ENCODE results near the gene ADAT2. TPM values are rescaled to one million over a fixed set of nuclear protein-coding genes. Genes with fewer than 3 reads are reported as not detected.
A peak's percentile ranks its signal among the peaks of the same experiment; 100 is the strongest.
"Not testable (repeated sequence)": the region's sequence is repeated elsewhere in the genome, so short reads cannot be mapped to it uniquely, and the experiment has no call there.

ADAT2 gene
- total RNA-seq, 3 donors from 2014 or later, result 28.8 to 30.9 (median 29.3) TPM

- H3K4me3 Mint-ChIP-seq, result no peak overlapping the region
- peaks cover 36% of the 10 kb centered on the region for H3K36me3 Mint-ChIP-seq (ENCODE audit: insufficient read depth)
- DNase-seq (no peak), ATAC-seq (no peak)
- no peaks in the 10 kb centered on the region for H3K27me3 Mint-ChIP-seq (ENCODE audit: low read depth)
- peaks cover 27% of the 10 kb centered on the region for H3K4me1 Mint-ChIP-seq (ENCODE audit: low read depth)
- no peaks in the 10 kb centered on the region for H3K9me3 Mint-ChIP-seq
Observed at GRCh38 chr6:143457563-143458359, 7.3 kb upstream of the ADAT2 start.

- peaks cover 43% of the 10 kb centered on the region for H3K4me1 Mint-ChIP-seq (ENCODE audit: low read depth)
- H3K27me3 Mint-ChIP-seq (ENCODE audit: low read depth), result no peaks in the 10 kb centered on the region
- peak overlapping the region; percentile 99 for H3K4me3 Mint-ChIP-seq
- DNase-seq (no peak), ATAC-seq (no peak)
- no peaks in the 10 kb centered on the region for H3K9me3 Mint-ChIP-seq
- peaks cover 17% of the 10 kb centered on the region for H3K36me3 Mint-ChIP-seq (ENCODE audit: insufficient read depth)
Observed at GRCh38 chr6:143451531-143451930, 1.0 kb upstream of the ADAT2 start.

- Mint-ChIP-seq H3K9me3 (no peaks in the 10 kb centered on the region), H3K36me3 (ENCODE audit: insufficient read depth) (peaks cover 12% of the 10 kb centered on the region), H3K4me1 (ENCODE audit: low read depth) (peaks cover 34% of the 10 kb centered on the region), H3K27me3 (ENCODE audit: low read depth) (no peaks in the 10 kb centered on the region), H3K4me3 (peak overlapping the region; percentile 99)
- ATAC-seq (peak in 1 of 2 donors; percentile 0), DNase-seq (peak; percentile 8)
Observed at GRCh38 chr6:143449714-143450452, 612 bp downstream of the ADAT2 start.

- DNase-seq, result no peak
- peaks cover 13% of the 10 kb centered on the region for H3K36me3 Mint-ChIP-seq (ENCODE audit: insufficient read depth)
- no peak for ATAC-seq
- H3K4me3 Mint-ChIP-seq, result peak overlapping the region; percentile 99
- peaks cover 29% of the 10 kb centered on the region for H3K4me1 Mint-ChIP-seq (ENCODE audit: low read depth)
- no peaks in the 10 kb centered on the region for H3K27me3 Mint-ChIP-seq (ENCODE audit: low read depth)
- no peaks in the 10 kb centered on the region for H3K9me3 Mint-ChIP-seq
Observed at GRCh38 chr6:143449082-143449713, 1.3 kb downstream of the ADAT2 start.

GRCh38 chr6:143447865-143448264 is 2.6 kb downstream of the ADAT2 start:
- ATAC-seq, H3K4me3 Mint-ChIP-seq: not testable (repeated sequence)
- H3K4me1 Mint-ChIP-seq (ENCODE audit: low read depth), result peaks cover 24% of the 10 kb centered on the region

GRCh38 chr6:143443096-143443495 is 7.4 kb downstream of the ADAT2 start:
- no peak for ATAC-seq
- Mint-ChIP-seq H3K9me3 (peaks cover 3% of the 10 kb centered on the region), H3K27me3 (ENCODE audit: low read depth) (no peaks in the 10 kb centered on the region), H3K36me3 (ENCODE audit: insufficient read depth) (peaks cover 35% of the 10 kb centered on the region), H3K4me3 (no peak overlapping the region), H3K4me1 (ENCODE audit: low read depth) (peaks cover 20% of the 10 kb centered on the region)
- no peak for DNase-seq

More at GRCh38 chr6:143447865-143448264, 2.6 kb downstream of the ADAT2 start:
- H3K9me3 Mint-ChIP-seq; DNase-seq; H3K27me3 Mint-ChIP-seq (ENCODE audit: low read depth): not testable (repeated sequence)
- H3K36me3 Mint-ChIP-seq (ENCODE audit: insufficient read depth), result peaks cover 15% of the 10 kb centered on the region

GRCh38 chr6:143441680-143442545 is 8.6 kb downstream of the ADAT2 start:
- DNase-seq, result no peak
- H3K27me3 Mint-ChIP-seq (ENCODE audit: low read depth), result no peaks in the 10 kb centered on the region
- H3K4me1 Mint-ChIP-seq (ENCODE audit: low read depth), result peaks cover 18% of the 10 kb centered on the region
- peaks cover 3% of the 10 kb centered on the region for H3K9me3 Mint-ChIP-seq
- no peak overlapping the region for H3K4me3 Mint-ChIP-seq
- ATAC-seq, result peak; percentile 96 to 97
- H3K36me3 Mint-ChIP-seq (ENCODE audit: insufficient read depth), result peaks cover 39% of the 10 kb centered on the region

GRCh38 chr6:143441010-143441409 is 9.5 kb downstream of the ADAT2 start:
- Mint-ChIP-seq H3K27me3 (ENCODE audit: low read depth) (no peaks in the 10 kb centered on the region), H3K36me3 (ENCODE audit: insufficient read depth) (peaks cover 45% of the 10 kb centered on the region), H3K4me1 (ENCODE audit: low read depth) (peaks cover 16% of the 10 kb centered on the region), H3K9me3 (peaks cover 3% of the 10 kb centered on the region), H3K4me3 (no peak overlapping the region)
- DNase-seq, result no peak
- ATAC-seq, result no peak

GRCh38 chr6:143432588-143432987 is 17.9 kb downstream of the ADAT2 start:
- Mint-ChIP-seq H3K36me3 (ENCODE audit: insufficient read depth) (peaks cover 25% of the 10 kb centered on the region), H3K4me3 (no peak overlapping the region), H3K27me3 (ENCODE audit: low read depth) (no peaks in the 10 kb centered on the region), H3K9me3 (no peaks in the 10 kb centered on the region), H3K4me1 (ENCODE audit: low read depth) (peaks cover 4% of the 10 kb centered on the region)
- ATAC-seq (no peak), DNase-seq (no peak)

- Mint-ChIP-seq H3K9me3 (no peaks in the 10 kb centered on the region), H3K4me1 (ENCODE audit: low read depth) (peaks cover 5% of the 10 kb centered on the region), H3K36me3 (ENCODE audit: insufficient read depth) (peaks cover 20% of the 10 kb centered on the region), H3K4me3 (no peak overlapping the region), H3K27me3 (ENCODE audit: low read depth) (no peaks in the 10 kb centered on the region)
- ATAC-seq, result peak in 1 of 2 donors; percentile 37
- DNase-seq, result no peak
Observed at GRCh38 chr6:143431226-143431625, 19.3 kb downstream of the ADAT2 start.

GRCh38 chr6:143429970-143430369 is 20.5 kb downstream of the ADAT2 start:
- Mint-ChIP-seq H3K4me1 (ENCODE audit: low read depth) (peaks cover 5% of the 10 kb centered on the region), H3K9me3 (no peaks in the 10 kb centered on the region), H3K4me3 (no peak overlapping the region), H3K27me3 (ENCODE audit: low read depth) (no peaks in the 10 kb centered on the region), H3K36me3 (ENCODE audit: insufficient read depth) (peaks cover 17% of the 10 kb centered on the region)
- DNase-seq (no peak), ATAC-seq (no peak)

- no peak overlapping the region for H3K4me3 Mint-ChIP-seq
- peaks cover 16% of the 10 kb centered on the region for H3K36me3 Mint-ChIP-seq (ENCODE audit: insufficient read depth)
- DNase-seq, result peak; percentile 68
- no peaks in the 10 kb centered on the region for H3K9me3 Mint-ChIP-seq
- ATAC-seq, result peak; percentile 95 to 98
- H3K27me3 Mint-ChIP-seq (ENCODE audit: low read depth), result no peaks in the 10 kb centered on the region
- peaks cover 5% of the 10 kb centered on the region for H3K4me1 Mint-ChIP-seq (ENCODE audit: low read depth)
Observed at GRCh38 chr6:143427109-143427817, 23.2 kb downstream of the ADAT2 start.

GRCh38 chr6:143426026-143426425 is 24.5 kb downstream of the ADAT2 start:
- Mint-ChIP-seq H3K27me3 (ENCODE audit: low read depth) (no peaks in the 10 kb centered on the region), H3K9me3 (no peaks in the 10 kb centered on the region), H3K4me1 (ENCODE audit: low read depth) (peaks cover 2% of the 10 kb centered on the region), H3K36me3 (ENCODE audit: insufficient read depth) (peaks cover 11% of the 10 kb centered on the region), H3K4me3 (no peak overlapping the region)
- no peak for DNase-seq
- no peak for ATAC-seq
